Measurements from ENCODE around the gene ADAMTS8. TPM values are rescaled to one million over a fixed set of nuclear protein-coding genes. Genes with fewer than 3 reads are reported as not detected.

The ADAMTS8 gene
- total and polyA plus RNA-seq, 2 donors (not counting 3 experiments of a cell fraction or from before 2014, with no cell fraction given) = not detected

GRCh38 chr11:130448416-130449309, 20.3 kb upstream of the ADAMTS8 start, which contains the start of gene ADAMTS15:
Gene ADAMTS15, plus strand, starts transcription at chr11:130448645. Its CDS starts 329 bp downstream, at chr11:130448974.
- dilution Hi-C loops (cut with MboI; ENCODE audit: extremely low pct_ligation_motif_present, low sequenced_read_pairs) = loop anchor here (25.0 kb wide), 1 partner anchor 414 kb away; no protein-coding TSS in a partner anchor
- POLR2A ChIA-PET = no interaction called here
- Histone ChIP-seq H3K4me3 (replicated peaks in 1 of 3; ENCODE audit: insufficient read depth in 1 of 3, low read depth in 1 of 3, low read length in 3 of 3) (peak within 1 kb of the TSS in 2 of 3 experiments; percentile 0 to 32), H3K4me1 (ENCODE audit: control insufficient read depth, extremely low read depth, insufficient read depth, low read length) (no peaks in the 10 kb centered on the region), H3K4me2 (ENCODE audit: insufficient read depth, low read length) (peak within 1 kb of the TSS; percentile 62), H3K27me3 (ENCODE audit: control insufficient read depth in 2 of 2, insufficient read depth in 2 of 2, low read length in 2 of 2) (peaks cover 24 to 25% of the 10 kb centered on the region in 2 experiments), H3K79me2 (ENCODE audit: control insufficient read depth, insufficient read depth, low read length) (no peaks in the 10 kb centered on the region), H2AFZ (ENCODE audit: low read depth, low read length) (peak within 1 kb of the TSS; percentile 19), H3K36me3 (ENCODE audit: control insufficient read depth in 2 of 2, extremely low read depth in 1 of 2, insufficient read depth in 2 of 2, low read length in 2 of 2) (no peaks in the 10 kb centered on the region), H4K20me1 (replicated peaks; ENCODE audit: control insufficient read depth, extremely low read depth, insufficient read depth, low read length) (no peaks in the 10 kb centered on the region), H3K9me3 (replicated peaks; ENCODE audit: control insufficient read depth, insufficient read depth, low read length) (no peaks in the 10 kb centered on the region), H3K9me1 (replicated peaks; ENCODE audit: control insufficient read depth, extremely low read depth, insufficient read depth, low read length) (no peaks in the 10 kb centered on the region), H3K27ac (ENCODE audit: insufficient read depth, low read depth, low read length) (no peak within 1 kb of the TSS), H3K9ac (replicated peaks; ENCODE audit: extremely low read depth, insufficient read depth, low read length) (no peak within 1 kb of the TSS)
- intact Hi-C loops (cut with micrococcal nuclease) = loop anchor here (1.0 kb wide), 1 partner anchor 33 kb away; no protein-coding TSS in a partner anchor
- BruUV-seq (replicated peaks) = no TSS peak
- DNase-seq (ENCODE audit: low read depth, low spot score) (peak; percentile 70), FAIRE-seq (peak; percentile 57)
- TF ChIP-seq FOS (IDR thresholded peaks at IDR 0.05; ENCODE audit: borderline replicate concordance, insufficient read depth, low read length) (no peak), GATA2 (IDR thresholded peaks at IDR 0.05; ENCODE audit: insufficient read depth, insufficient read length, low read depth, low read length) (no peak), POLR2A (IDR thresholded peaks at IDR 0.05; ENCODE audit: low read depth, low read length) (no peak), POLR2AphosphoS5 (IDR thresholded peaks at IDR 0.05; ENCODE audit: insufficient read depth, low read depth, low read length) (no peak), EZH2 (IDR thresholded peaks at IDR 0.05; ENCODE audit: borderline replicate concordance, low read depth, low read length, severe bottlenecking) (peak; percentile 97), JUN (IDR thresholded peaks at IDR 0.05; ENCODE audit: borderline replicate concordance, insufficient read depth, insufficient read length, low read depth) (no peak), MAX (IDR thresholded peaks at IDR 0.05; ENCODE audit: insufficient read depth, insufficient read length) (no peak), MYC (IDR thresholded peaks at IDR 0.05; ENCODE audit: low read depth, low read length) (no peak), CTCF (IDR thresholded peaks at IDR 0.05; ENCODE audit: extremely low read depth in 1 of 2, insufficient read depth in 1 of 2, low read depth in 1 of 2, low read length in 2 of 2) (no peak)
- CTCF ChIA-PET = interaction anchor here (1.0 to 2.0 kb wide), 5 partner anchors 13 to 468 kb away, joined by 3 to 9 read pairs (median 5); partner anchors contain the start of gene SNX19

All from endothelial cell of umbilical vein (primary cell).